Stimulated activated CD8-positive, alpha-beta memory T cell treated with anti-CD3 and anti-CD28 coated beads, Interleukin-4, amount 100 ng/mL, for 4 hours (primary cell): ENCODE data around the gene TOP2B.

Source experiments
- DNase-seq, 2 donors: peaks; one replicate each; pipeline ENCODE4 v3.0.0-alpha.2; 2020; ENCODE audit warnings: low read depth in 2 of 2, low spot score in 1 of 2

The TOP2B gene

GRCh38 chr3:25664812-25665314 is at the start of gene TOP2B:
TOP2B (minus strand) TSS chr3:25664907; CDS start chr3:25664297, 610 bp downstream.
- DNase-seq = peak; percentile 83 to 89

- DNase-seq = no peak
These were observed 48.8 kb upstream of the TOP2B start for GRCh38 chr3:25713341-25713985.

- DNase-seq = no peak
These were observed 46.4 kb upstream of the TOP2B start for GRCh38 chr3:25711090-25711489.

- DNase-seq = no peak
These were observed 43.3 kb upstream of the TOP2B start for GRCh38 chr3:25708036-25708435.

- DNase-seq = no peak
These were observed 42.7 kb upstream of the TOP2B start for GRCh38 chr3:25707268-25707926.

GRCh38 chr3:25706213-25706612 is 41.5 kb upstream of the TOP2B start:
- DNase-seq = no peak

- no peak for DNase-seq
These were observed 32.8 kb upstream of the TOP2B start for GRCh38 chr3:25697553-25697952.

- no peak for DNase-seq
These were observed 31.2 kb upstream of the TOP2B start for GRCh38 chr3:25695731-25696420.

- DNase-seq = no peak
These were observed 28.5 kb upstream of the TOP2B start for GRCh38 chr3:25693238-25693637.

GRCh38 chr3:25692341-25692740 is 27.6 kb upstream of the TOP2B start:
- DNase-seq = no peak

- no peak for DNase-seq
These were observed 26.2 kb upstream of the TOP2B start for GRCh38 chr3:25690768-25691533.

- DNase-seq = no peak
These were observed 24.5 kb upstream of the TOP2B start for GRCh38 chr3:25689226-25689625.

GRCh38 chr3:25687742-25688141 is 23.0 kb upstream of the TOP2B start:
- no peak for DNase-seq

GRCh38 chr3:25686766-25687165 is 22.1 kb upstream of the TOP2B start:
- no peak for DNase-seq

GRCh38 chr3:25683882-25684281 is 19.2 kb upstream of the TOP2B start:
- no peak for DNase-seq

- no peak for DNase-seq
These were observed 18.7 kb upstream of the TOP2B start for GRCh38 chr3:25683410-25683809.

- DNase-seq = no peak
These were observed 15.1 kb upstream of the TOP2B start for GRCh38 chr3:25679642-25680302.

GRCh38 chr3:25679166-25679565 is 14.5 kb upstream of the TOP2B start:
- no peak for DNase-seq

GRCh38 chr3:25678581-25678980 is 13.9 kb upstream of the TOP2B start:
- no peak for DNase-seq

- no peak for DNase-seq
These were observed 12.4 kb upstream of the TOP2B start for GRCh38 chr3:25677121-25677520.

- no peak for DNase-seq
These were observed 10.0 kb upstream of the TOP2B start for GRCh38 chr3:25674670-25675069.
